Measurements from ENCODE around the gene SERPINI2. TPM values are rescaled to one million over a fixed set of nuclear protein-coding genes. Genes with fewer than 3 reads are reported as not detected.

The SERPINI2 gene
- total RNA-seq, 2 donors from 2014 or later: not detected

- H3K36me3 Mint-ChIP-seq: no peaks in the 10 kb centered on the region
- DNase-seq (ENCODE audit: low spot score) (no peak), ATAC-seq (no peak)
- H3K27me3 Mint-ChIP-seq: peaks cover 0 to 1% of the 10 kb centered on the region in 2 donors
- no peaks in the 10 kb centered on the region for H3K4me1 Mint-ChIP-seq (ENCODE audit: low read depth in 2 of 2)
- no peak overlapping the region for H3K27ac Mint-ChIP-seq
- H3K9me3 Mint-ChIP-seq: no peaks in the 10 kb centered on the region
- H3K4me3 Mint-ChIP-seq: no peak overlapping the region
These were observed 64.2 kb downstream of the SERPINI2 start for GRCh38 chr3:167409611-167410010.

GRCh38 chr3:167406876-167407492, 66.9 kb downstream of the SERPINI2 start:
- no peaks in the 10 kb centered on the region for H3K9me3 Mint-ChIP-seq
- no peak for DNase-seq (ENCODE audit: low spot score)

GRCh38 chr3:167397826-167398225, 76.0 kb downstream of the SERPINI2 start:
- no peaks in the 10 kb centered on the region for H3K36me3 Mint-ChIP-seq
- no peaks in the 10 kb centered on the region for H3K4me1 Mint-ChIP-seq (ENCODE audit: low read depth in 2 of 2)
- no peak for ATAC-seq
- DNase-seq (ENCODE audit: low spot score): no peak
- H3K27ac Mint-ChIP-seq: no peak overlapping the region
- H3K27me3 Mint-ChIP-seq: peaks cover 2 to 9% of the 10 kb centered on the region in 2 donors
- no peak overlapping the region for H3K4me3 Mint-ChIP-seq
- peaks cover 4% of the 10 kb centered on the region for H3K9me3 Mint-ChIP-seq

More at GRCh38 chr3:167406876-167407492, 66.9 kb downstream of the SERPINI2 start:
- Mint-ChIP-seq H3K36me3 (no peaks in the 10 kb centered on the region), H3K4me3 (no peak overlapping the region), H3K27ac (no peak overlapping the region), H3K27me3 (no peaks in the 10 kb centered on the region), H3K4me1 (ENCODE audit: low read depth in 2 of 2) (no peaks in the 10 kb centered on the region)
- ATAC-seq: no peak

GRCh38 chr3:167396075-167396474, 77.8 kb downstream of the SERPINI2 start:
- Mint-ChIP-seq H3K4me1 (ENCODE audit: low read depth in 2 of 2) (no peaks in the 10 kb centered on the region), H3K27ac (no peak overlapping the region), H3K9me3 (peaks cover 4% of the 10 kb centered on the region), H3K27me3 (peaks cover 8 to 13% of the 10 kb centered on the region in 2 donors), H3K4me3 (no peak overlapping the region), H3K36me3 (no peaks in the 10 kb centered on the region)
- ATAC-seq (no peak), DNase-seq (ENCODE audit: low spot score) (no peak)

GRCh38 chr3:167394003-167394402, 79.8 kb downstream of the SERPINI2 start:
- DNase-seq (ENCODE audit: low spot score): no peak
- Mint-ChIP-seq H3K36me3 (no peaks in the 10 kb centered on the region), H3K9me3 (no peaks in the 10 kb centered on the region), H3K4me1 (ENCODE audit: low read depth in 2 of 2) (no peaks in the 10 kb centered on the region), H3K27ac (no peak overlapping the region), H3K27me3 (peaks cover 8 to 11% of the 10 kb centered on the region in 2 donors), H3K4me3 (no peak overlapping the region)
- ATAC-seq: no peak

Other genes starting within 250 kb of the SERPINI2 start
- gene ZBBX, start 93.7 kb downstream of the SERPINI2 start, total RNA-seq: not detected
- gene WDR49, start 179.9 kb upstream of the SERPINI2 start, total RNA-seq: under 1 TPM in 1 of 2 donors, not detected in 1; 0.59 TPM